GM12891 (cell line): ENCODE results near the gene APOB.

Experiments used
- PAX5 ChIP-seq: IDR thresholded peaks from 2 replicates; pipeline ENCODE4 v1.6.1; 2011; ENCODE audit warnings: low read length, moderate library complexity, mild to moderate bottlenecking; ENCODE audit not compliant: insufficient read depth, severe bottlenecking
- POLR2A ChIP-seq: IDR thresholded peaks from 2 replicates; pipeline ENCODE4 v1.6.1; 2011; ENCODE audit warnings: low read depth, low read length, control low read depth
- POLR2AphosphoS5 ChIP-seq: IDR thresholded peaks from 2 replicates; pipeline ENCODE4 v1.6.1; 2011; ENCODE audit warnings: low read depth, low read length, control low read depth
- SPI1 ChIP-seq: IDR thresholded peaks from 2 replicates; pipeline ENCODE4 v1.6.1; 2011; ENCODE audit warnings: low read depth, low read length, control low read depth
- TAF1 ChIP-seq: IDR thresholded peaks from 2 replicates; pipeline ENCODE4 v1.6.1; 2011; ENCODE audit warnings: low read depth, low read length, control low read depth

DNA sequence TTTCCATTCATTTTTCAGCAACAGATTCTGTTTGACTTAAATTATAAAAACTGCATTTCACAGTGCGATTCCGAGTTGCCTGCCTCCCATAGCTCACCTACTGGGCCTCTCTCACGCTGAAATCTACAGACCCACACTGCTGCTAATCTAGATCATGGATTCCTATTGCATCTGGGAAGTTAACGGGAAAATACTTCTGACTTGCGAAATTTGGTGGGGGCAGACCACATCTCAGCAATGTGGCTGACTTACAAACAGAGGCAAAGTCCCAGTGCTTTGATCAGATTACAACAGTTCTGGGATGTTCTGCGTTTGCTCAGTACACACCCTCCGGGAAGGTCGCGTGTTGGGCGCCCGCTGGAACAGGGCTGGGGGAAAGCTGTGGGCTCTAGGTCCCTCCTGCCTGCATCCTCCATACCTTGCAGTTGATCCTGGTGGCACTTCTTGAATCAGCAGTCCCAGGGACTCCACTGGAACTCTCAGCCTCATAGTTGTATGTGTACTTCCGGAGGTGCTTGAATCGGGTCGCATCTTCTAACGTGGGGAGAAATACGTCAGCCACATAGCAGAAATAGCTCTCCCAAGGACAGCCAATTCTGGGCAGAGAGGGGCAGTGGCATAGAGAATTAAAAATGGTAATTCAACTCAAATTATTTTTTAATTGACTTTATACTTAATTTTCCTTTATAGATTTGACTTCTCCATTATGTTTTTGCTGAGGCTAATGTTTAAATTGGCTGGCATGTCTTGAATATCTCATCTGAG, 1.7 kb downstream of the APOB start:
- no peak for TF ChIP-seq SPI1
- TF ChIP-seq TAF1, result no peak
- no peak for TF ChIP-seq POLR2A
- TF ChIP-seq POLR2AphosphoS5, result no peak
- no peak for TF ChIP-seq PAX5
